PFSK-1 (cell line): Measurements from ENCODE around the gene CD164L2.

Experiments used
- FOXP2 ChIP-seq: optimal IDR thresholded peaks from 2 replicates; pipeline ENCODE3; 2011; ENCODE audit warnings: borderline replicate concordance, control low read depth, inconsistent platforms; ENCODE audit not compliant: insufficient read depth; ENCODE audit errors: extremely low read length, extremely low read depth
- POLR2AphosphoS5 ChIP-seq: IDR thresholded peaks from 2 replicates; pipeline ENCODE4 v1.6.1; 2012; ENCODE audit warnings: low read depth, mild to moderate bottlenecking, control low read depth, low read length, moderate library complexity
- SIN3A ChIP-seq: IDR thresholded peaks from 2 replicates; pipeline ENCODE4 v1.6.1; 2012; ENCODE audit warnings: mild to moderate bottlenecking, low read length, moderate library complexity, borderline replicate concordance; ENCODE audit not compliant: insufficient read depth
- TAF1 ChIP-seq: IDR thresholded peaks from 2 replicates; pipeline ENCODE4 v1.6.1; 2012; ENCODE audit warnings: low read length, control low read depth, borderline replicate concordance; ENCODE audit not compliant: insufficient read depth
- TF ChIP-seq, protein P1 (sequence below), 2 experiments: IDR thresholded peaks; 2 replicates each; pipeline versions ENCODE4 v1.6.1 to v1.8.0; 2011 to 2012; ENCODE audit warnings: low read depth in 2 of 2, low read length in 2 of 2, control low read depth in 1 of 2, inconsistent platforms in 1 of 2, mild to moderate bottlenecking in 1 of 2, moderate library complexity in 1 of 2; ENCODE audit not compliant: insufficient read depth in 1 of 2

DNA sequence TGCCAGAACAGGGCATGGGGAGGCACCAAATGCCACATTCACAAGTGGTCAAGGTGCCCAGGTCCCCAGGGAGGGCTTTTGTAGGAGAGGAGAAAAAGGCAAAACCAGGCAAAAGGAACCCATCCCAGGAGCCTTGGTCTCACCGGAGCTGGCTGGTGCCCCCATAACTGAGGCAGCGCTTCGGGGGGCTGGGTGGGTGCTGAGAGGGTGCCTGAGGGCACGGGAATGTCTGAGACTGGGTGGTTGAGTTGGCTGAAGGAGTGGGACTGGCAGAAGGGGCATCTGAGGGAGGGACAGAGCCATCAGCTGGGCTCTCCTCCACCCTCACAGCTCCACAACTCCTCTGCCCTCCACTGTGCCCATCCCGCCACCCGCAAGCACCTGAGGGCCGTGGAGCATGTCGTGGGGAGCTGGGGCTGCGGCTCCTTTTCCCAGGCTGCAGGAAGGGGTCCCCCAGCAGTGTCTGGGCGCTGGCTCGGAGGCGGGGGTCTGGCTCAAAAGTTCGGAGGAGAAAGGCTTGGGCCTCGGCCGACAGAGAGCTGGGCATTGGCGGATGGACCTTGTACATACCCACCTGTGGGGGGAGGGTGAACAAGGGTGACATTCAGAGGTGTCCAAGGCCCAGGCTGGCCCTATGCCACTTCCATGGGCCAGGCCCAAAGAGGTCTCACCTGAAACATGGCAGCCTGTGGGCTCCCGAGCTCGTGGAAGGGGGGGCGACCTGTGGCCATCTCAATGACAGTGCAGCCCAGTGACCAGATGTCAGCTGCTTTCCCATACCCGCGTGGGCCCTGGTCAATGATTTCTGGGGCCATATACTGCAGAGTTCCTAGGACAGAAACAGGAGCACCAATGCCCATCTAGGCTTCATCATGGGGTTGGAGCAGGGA is 24.9 kb downstream of the CD164L2 start:
- TF ChIP-seq TAF1 (no peak), POLR2AphosphoS5 (no peak), SIN3A (no peak), FOXP2 (no peak)
- TF ChIP-seq, protein P1, sequence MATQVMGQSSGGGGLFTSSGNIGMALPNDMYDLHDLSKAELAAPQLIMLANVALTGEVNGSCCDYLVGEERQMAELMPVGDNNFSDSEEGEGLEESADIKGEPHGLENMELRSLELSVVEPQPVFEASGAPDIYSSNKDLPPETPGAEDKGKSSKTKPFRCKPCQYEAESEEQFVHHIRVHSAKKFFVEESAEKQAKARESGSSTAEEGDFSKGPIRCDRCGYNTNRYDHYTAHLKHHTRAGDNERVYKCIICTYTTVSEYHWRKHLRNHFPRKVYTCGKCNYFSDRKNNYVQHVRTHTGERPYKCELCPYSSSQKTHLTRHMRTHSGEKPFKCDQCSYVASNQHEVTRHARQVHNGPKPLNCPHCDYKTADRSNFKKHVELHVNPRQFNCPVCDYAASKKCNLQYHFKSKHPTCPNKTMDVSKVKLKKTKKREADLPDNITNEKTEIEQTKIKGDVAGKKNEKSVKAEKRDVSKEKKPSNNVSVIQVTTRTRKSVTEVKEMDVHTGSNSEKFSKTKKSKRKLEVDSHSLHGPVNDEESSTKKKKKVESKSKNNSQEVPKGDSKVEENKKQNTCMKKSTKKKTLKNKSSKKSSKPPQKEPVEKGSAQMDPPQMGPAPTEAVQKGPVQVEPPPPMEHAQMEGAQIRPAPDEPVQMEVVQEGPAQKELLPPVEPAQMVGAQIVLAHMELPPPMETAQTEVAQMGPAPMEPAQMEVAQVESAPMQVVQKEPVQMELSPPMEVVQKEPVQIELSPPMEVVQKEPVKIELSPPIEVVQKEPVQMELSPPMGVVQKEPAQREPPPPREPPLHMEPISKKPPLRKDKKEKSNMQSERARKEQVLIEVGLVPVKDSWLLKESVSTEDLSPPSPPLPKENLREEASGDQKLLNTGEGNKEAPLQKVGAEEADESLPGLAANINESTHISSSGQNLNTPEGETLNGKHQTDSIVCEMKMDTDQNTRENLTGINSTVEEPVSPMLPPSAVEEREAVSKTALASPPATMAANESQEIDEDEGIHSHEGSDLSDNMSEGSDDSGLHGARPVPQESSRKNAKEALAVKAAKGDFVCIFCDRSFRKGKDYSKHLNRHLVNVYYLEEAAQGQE (IDR thresholded peaks at IDR 0.05; ENCODE audit: insufficient read depth in 1 of 2, low read depth in 2 of 2, low read length in 2 of 2) = no peak
